ENCODE measurements around the gene EZR.

The EZR gene

GRCh38 chr6:158786645-158787304 is 32.4 kb downstream of the EZR start:
- CTCF ChIA-PET, result interaction anchor here (0.6 kb wide), 1 partner anchor 204 kb away, joined by 10 read pairs; no protein-coding TSS in a partner anchor
- POLR2A ChIA-PET (ENCODE audit: low non-redundant PET), result no interaction called here
- no peak for TF ChIP-seq CTCF (conservative IDR thresholded peaks at IDR 0.05; ENCODE audit: low read depth)

GRCh38 chr6:158785036-158785435 is 34.1 kb downstream of the EZR start:
- no peak for DNase-seq (ENCODE audit: low spot score)
- no peak for TF ChIP-seq CTCF (conservative IDR thresholded peaks at IDR 0.05; ENCODE audit: low read depth)
- CTCF ChIA-PET, result interaction anchor here (0.5 to 1.3 kb wide), 2 partner anchors 564 to 653 kb away, joined by 4 to 5 read pairs; no protein-coding TSS in a partner anchor
- peak overlapping the region; percentile 66 for H3K27ac ChIP-seq
- POLR2A ChIA-PET (ENCODE audit: low non-redundant PET), result no interaction called here

More at GRCh38 chr6:158786645-158787304, 32.4 kb downstream of the EZR start:
- DNase-seq (ENCODE audit: low spot score), result no peak
- H3K27ac ChIP-seq, result peak overlapping the region; percentile 42

GRCh38 chr6:158784505-158784904 is 34.7 kb downstream of the EZR start:
- TF ChIP-seq CTCF (conservative IDR thresholded peaks at IDR 0.05; ENCODE audit: low read depth), result no peak
- CTCF ChIA-PET, result interaction anchor here (0.5 to 1.3 kb wide), 2 partner anchors 563 to 652 kb away, joined by 4 to 5 read pairs; no protein-coding TSS in a partner anchor
- H3K27ac ChIP-seq, result peak overlapping the region; percentile 66
- DNase-seq (ENCODE audit: low spot score), result peak; percentile 89
- POLR2A ChIA-PET (ENCODE audit: low non-redundant PET), result no interaction called here

GRCh38 chr6:158783851-158784250 is 35.3 kb downstream of the EZR start:
- ChIA-PET POLR2A (ENCODE audit: low non-redundant PET) (no interaction called here), CTCF (no interaction called here)
- TF ChIP-seq CTCF (conservative IDR thresholded peaks at IDR 0.05; ENCODE audit: low read depth), result no peak
- no peak overlapping the region for H3K27ac ChIP-seq
- no peak for DNase-seq (ENCODE audit: low spot score)

- no peak overlapping the region; the same call in 1 of the 2 replicates for H3K27ac ChIP-seq
- ChIA-PET POLR2A (ENCODE audit: low non-redundant PET) (no interaction called here), CTCF (interaction anchor here (0.5 kb wide), 1 partner anchor 189 kb away, joined by 3 read pairs; no protein-coding TSS in a partner anchor)
Observed at GRCh38 chr6:158783167-158783450, 36.1 kb downstream of the EZR start.

More at GRCh38 chr6:158783167-158783450, 36.1 kb downstream of the EZR start:
- no peak for TF ChIP-seq CTCF (conservative IDR thresholded peaks at IDR 0.05; ENCODE audit: low read depth)
- DNase-seq (ENCODE audit: low spot score), result no peak

All from RWPE1 (cell line).